ENCODE results near the gene CHCT1.
"Not testable (repeated sequence)": the region's sequence is repeated elsewhere in the genome, so short reads cannot be mapped to it uniquely, and the experiment has no call there.

Gene CHCT1

GRCh38 chr17:60392845-60393702, 29.2 kb upstream of the CHCT1 start:
- Mint-ChIP-seq H3K36me3 (no peaks in the 10 kb centered on the region), H3K27ac (peak overlapping the region; percentile 94), H3K4me1 (peaks cover 45% of the 10 kb centered on the region), H3K4me3 (peak overlapping the region; percentile 99), H3K27me3 (no peaks in the 10 kb centered on the region), H3K9me3 (no peaks in the 10 kb centered on the region)

DNA sequence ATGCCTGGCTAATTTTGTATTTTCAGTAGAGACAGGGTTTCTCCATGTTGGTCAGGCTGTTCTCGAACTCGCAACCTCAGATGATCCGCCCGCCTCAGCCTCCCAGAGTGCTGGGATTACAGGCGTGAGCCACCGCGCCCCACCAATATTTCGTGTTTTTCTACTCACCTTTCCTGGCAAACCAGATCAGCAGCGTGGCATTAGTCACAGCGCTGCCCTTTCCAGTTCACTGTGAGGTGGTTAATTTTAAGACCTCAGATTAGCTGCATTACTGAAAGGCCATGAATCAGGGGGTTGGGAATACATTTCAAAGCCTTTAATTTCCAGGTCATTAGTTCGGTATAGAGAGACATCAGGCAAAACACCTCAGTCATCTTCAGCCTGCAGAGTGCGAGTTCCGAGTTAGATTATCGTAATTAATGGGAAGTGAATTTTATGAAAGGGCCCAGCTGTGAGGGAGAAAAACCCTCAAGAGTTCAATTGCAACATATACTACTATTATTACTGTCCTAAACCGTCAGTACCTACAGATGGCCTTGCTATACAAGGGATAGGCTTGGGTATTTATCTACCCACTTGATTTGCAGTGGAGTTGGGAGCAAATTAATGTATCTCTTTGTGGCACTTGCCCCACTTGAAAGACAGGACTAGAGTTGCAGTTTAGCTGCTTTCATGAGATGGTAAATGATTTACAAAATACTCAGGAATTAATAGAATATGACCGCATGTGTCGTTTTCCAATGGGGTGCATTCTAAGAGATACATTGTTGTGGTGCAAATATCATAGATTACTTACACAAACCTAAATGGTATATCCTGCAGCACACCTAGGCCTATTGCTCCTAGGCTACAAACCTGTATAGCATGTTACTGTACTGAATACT, 28.2 kb upstream of the CHCT1 start:
- no peak overlapping the region for H3K4me3 Mint-ChIP-seq
- no peaks in the 10 kb centered on the region for H3K36me3 Mint-ChIP-seq
- H3K9me3 Mint-ChIP-seq: no peaks in the 10 kb centered on the region
- H3K4me1 Mint-ChIP-seq: peaks cover 41% of the 10 kb centered on the region
- no peaks in the 10 kb centered on the region for H3K27me3 Mint-ChIP-seq
- H3K27ac Mint-ChIP-seq: no peak overlapping the region

DNA sequence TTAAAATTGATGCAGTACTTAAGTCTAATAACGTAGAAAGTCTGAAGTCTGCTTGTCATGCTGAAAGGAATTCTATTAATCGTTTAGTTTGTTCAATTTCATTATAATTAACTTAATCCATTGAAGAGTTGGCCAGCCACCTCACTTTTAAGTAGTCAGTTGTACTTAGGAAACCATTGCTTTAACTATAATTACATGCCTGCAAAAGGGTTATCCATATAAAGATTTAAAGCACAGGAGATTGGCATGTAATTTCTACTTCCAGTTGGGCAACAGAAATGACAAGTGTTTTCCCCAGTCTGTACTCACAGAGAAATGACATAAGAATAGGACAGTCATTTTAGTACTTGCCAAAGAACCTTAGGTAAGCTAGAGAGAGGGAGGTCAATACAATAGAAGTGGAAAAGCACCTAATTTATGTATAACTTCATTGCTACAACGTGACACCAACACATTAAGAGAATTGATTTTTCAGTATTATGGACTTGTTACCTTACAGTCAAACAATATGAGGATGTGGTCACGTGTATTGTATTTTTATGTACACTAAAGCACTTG, 26.7 kb upstream of the CHCT1 start:
- Mint-ChIP-seq H3K4me1 (peaks cover 29% of the 10 kb centered on the region), H3K27me3 (no peaks in the 10 kb centered on the region), H3K9me3 (no peaks in the 10 kb centered on the region), H3K4me3 (no peak overlapping the region), H3K36me3 (no peaks in the 10 kb centered on the region), H3K27ac (no peak overlapping the region)

DNA sequence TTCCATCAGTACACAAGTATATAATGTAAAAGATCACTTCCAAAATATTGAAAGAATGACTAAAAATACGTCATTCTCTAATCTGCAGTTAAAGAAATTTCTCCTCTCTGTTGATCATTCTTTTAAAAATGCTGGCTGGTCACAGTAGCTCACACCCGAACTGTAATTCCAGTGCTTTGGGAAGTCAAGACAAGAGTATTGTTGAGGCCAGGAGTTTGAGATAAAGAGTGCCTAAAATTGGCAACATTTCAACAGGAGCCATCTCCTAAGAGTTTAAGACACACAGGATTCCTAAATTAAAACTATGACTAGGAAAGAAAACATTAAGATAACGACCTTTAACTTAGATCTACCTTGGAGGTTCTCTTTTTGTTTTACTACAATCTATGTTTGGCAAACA, 25.9 kb upstream of the CHCT1 start:
- no peak overlapping the region for H3K4me3 Mint-ChIP-seq
- peaks cover 23% of the 10 kb centered on the region for H3K4me1 Mint-ChIP-seq
- H3K27ac Mint-ChIP-seq: no peak overlapping the region
- no peaks in the 10 kb centered on the region for H3K27me3 Mint-ChIP-seq
- H3K9me3 Mint-ChIP-seq: no peaks in the 10 kb centered on the region
- no peaks in the 10 kb centered on the region for H3K36me3 Mint-ChIP-seq

DNA sequence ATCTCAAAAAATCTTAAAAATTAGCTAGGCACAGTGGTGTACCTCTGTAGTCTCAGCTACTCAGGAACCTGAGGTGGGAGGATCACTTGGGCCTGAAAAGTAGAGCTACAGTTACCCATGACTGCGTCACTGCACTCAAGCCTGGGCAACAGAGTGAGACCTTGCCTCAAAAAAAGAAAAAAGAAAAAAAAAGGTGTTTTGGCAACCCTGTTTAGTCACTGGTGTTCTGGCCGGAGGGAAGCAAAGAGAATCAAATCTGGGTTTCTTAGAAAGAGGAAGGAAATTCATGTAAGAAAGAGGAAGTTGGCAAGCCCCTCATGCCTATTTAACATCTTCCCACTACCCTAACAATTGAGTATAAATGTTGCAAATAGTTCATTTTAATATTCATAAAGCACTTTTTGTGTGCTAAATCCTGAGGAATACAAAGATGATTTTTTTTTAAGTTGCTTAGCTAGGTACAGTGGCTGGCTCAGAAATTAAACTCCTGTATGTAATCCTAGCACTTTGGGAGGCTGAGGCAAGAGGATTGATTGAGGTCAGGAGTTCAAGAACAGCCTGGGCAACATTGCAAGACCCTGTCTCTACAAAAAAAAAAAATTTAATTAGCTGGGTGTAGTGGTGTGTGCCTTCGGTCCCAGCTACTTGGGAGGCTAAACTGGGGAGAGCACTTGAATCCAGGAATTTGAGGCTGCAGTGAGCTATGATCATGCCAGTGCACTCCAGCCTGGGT, 23.9 kb upstream of the CHCT1 start:
- Mint-ChIP-seq H3K4me3 (no peak overlapping the region), H3K27me3 (no peaks in the 10 kb centered on the region), H3K36me3 (no peaks in the 10 kb centered on the region), H3K4me1 (peaks cover 15% of the 10 kb centered on the region), H3K9me3 (no peaks in the 10 kb centered on the region), H3K27ac (peak overlapping the region; percentile 1)

- Mint-ChIP-seq H3K4me1 (peaks cover 8% of the 10 kb centered on the region), H3K27ac (no peak overlapping the region), H3K4me3 (no peak overlapping the region), H3K27me3 (no peaks in the 10 kb centered on the region), H3K36me3 (no peaks in the 10 kb centered on the region), H3K9me3 (no peaks in the 10 kb centered on the region)
These were observed 20.5 kb upstream of the CHCT1 start for GRCh38 chr17:60401819-60402218.

DNA sequence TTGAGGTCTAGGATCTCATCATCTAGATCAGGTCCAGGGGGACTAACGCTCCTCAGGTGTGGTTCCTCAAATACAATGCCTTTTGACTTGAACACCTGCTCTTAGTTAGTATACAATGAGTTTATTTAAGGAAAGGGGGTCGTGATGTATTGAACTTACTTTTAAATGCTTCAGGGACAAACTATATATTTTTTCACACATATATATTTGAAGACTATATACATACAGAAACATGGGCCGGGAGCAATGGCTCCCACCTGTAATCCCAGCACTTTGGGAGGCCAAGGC, 18.8 kb upstream of the CHCT1 start:
- H3K4me3 Mint-ChIP-seq: no peak overlapping the region
- H3K27ac Mint-ChIP-seq: no peak overlapping the region
- no peaks in the 10 kb centered on the region for H3K36me3 Mint-ChIP-seq
- no peaks in the 10 kb centered on the region for H3K9me3 Mint-ChIP-seq
- no peaks in the 10 kb centered on the region for H3K27me3 Mint-ChIP-seq
- H3K4me1 Mint-ChIP-seq: peaks cover 2% of the 10 kb centered on the region

DNA sequence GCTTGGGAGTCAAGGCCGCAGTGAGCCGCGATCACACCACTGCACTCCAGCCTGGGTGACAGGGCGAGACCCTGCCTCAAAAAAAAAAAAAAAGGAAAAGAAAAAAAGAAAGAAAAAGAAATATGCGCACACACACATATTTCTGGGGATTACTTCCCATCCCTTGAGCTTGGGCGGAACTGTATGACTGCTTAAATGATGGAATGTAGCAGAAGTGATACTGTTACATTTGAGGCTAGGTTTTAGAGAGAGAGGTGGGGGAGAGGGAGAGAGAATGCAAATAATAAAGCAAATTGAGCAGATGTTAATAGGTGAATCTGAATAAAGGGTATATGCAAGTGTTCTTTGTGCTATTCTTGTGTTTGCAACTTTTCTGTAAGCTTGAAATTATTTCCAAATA, 18.3 kb upstream of the CHCT1 start:
- H3K4me3 Mint-ChIP-seq: no peak overlapping the region
- no peaks in the 10 kb centered on the region for H3K4me1 Mint-ChIP-seq
- H3K9me3 Mint-ChIP-seq: no peaks in the 10 kb centered on the region
- H3K27ac Mint-ChIP-seq: no peak overlapping the region
- H3K27me3 Mint-ChIP-seq: no peaks in the 10 kb centered on the region
- no peaks in the 10 kb centered on the region for H3K36me3 Mint-ChIP-seq

- Mint-ChIP-seq H3K27me3 (no peaks in the 10 kb centered on the region), H3K27ac (no peak overlapping the region), H3K4me1 (no peaks in the 10 kb centered on the region), H3K4me3 (no peak overlapping the region), H3K9me3 (no peaks in the 10 kb centered on the region), H3K36me3 (no peaks in the 10 kb centered on the region)
These were observed 15.4 kb upstream of the CHCT1 start for GRCh38 chr17:60406887-60407286.

GRCh38 chr17:60410001-60410400, 12.3 kb upstream of the CHCT1 start:
- Mint-ChIP-seq H3K27ac (no peak overlapping the region), H3K9me3 (no peaks in the 10 kb centered on the region), H3K4me1 (no peaks in the 10 kb centered on the region), H3K36me3 (no peaks in the 10 kb centered on the region), H3K27me3 (no peaks in the 10 kb centered on the region), H3K4me3 (no peak overlapping the region)

GRCh38 chr17:60412701-60413100, 9.6 kb upstream of the CHCT1 start:
- H3K9me3 Mint-ChIP-seq: no peaks in the 10 kb centered on the region
- H3K36me3 Mint-ChIP-seq: no peaks in the 10 kb centered on the region
- H3K27ac Mint-ChIP-seq: no peak overlapping the region
- no peaks in the 10 kb centered on the region for H3K27me3 Mint-ChIP-seq
- H3K4me1 Mint-ChIP-seq: no peaks in the 10 kb centered on the region
- no peak overlapping the region for H3K4me3 Mint-ChIP-seq

DNA sequence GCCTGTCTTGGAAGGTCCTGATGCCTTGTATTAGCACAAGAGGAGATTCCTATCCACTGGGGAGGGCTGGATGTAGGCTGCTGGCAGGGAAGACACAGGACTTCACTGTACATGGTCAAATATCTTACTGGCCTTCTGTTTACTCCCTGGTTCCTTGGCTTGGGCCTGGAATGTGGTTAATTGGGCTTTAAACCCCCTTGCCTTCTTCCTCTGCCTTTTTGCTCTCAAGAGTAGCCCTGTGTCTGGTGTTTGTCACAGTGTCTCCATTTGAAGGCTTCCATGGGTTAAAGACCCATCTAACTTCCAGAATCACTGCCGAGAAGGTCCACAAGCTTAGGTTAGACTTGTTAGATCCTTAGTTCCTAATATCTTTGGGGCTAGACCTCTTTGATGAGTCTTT, 7.1 kb upstream of the CHCT1 start:
- Mint-ChIP-seq H3K27me3 (no peaks in the 10 kb centered on the region), H3K27ac (no peak overlapping the region), H3K4me3 (no peak overlapping the region), H3K36me3 (no peaks in the 10 kb centered on the region), H3K9me3 (no peaks in the 10 kb centered on the region), H3K4me1 (no peaks in the 10 kb centered on the region)

DNA sequence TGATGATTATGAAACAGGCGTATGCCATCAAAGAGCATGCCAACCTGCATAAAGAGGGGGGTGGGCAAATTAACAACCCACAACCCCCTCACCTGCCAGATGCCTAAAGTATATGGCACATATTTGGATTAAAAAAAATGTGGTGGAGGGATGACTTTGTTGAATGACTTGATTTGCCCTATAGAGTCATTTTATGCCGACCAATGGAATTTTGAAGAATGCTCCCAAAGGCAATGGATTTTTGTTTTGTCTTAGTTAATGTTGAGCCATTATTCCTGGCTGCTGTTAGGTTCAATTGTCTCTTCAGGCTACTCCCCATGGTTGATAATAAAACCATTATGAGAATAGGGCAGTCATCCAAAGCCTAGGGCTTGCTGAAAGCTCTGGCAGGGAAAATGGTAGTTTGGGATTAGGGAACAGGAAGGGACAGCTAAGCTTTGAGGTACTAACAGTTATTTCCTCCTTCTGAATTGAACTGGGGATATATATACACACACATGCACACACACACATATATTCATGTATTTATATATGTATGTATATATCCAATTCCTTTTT, 5.8 kb upstream of the CHCT1 start:
- H3K4me1 Mint-ChIP-seq: peaks cover 6% of the 10 kb centered on the region
- H3K36me3 Mint-ChIP-seq: no peaks in the 10 kb centered on the region
- H3K9me3 Mint-ChIP-seq: no peaks in the 10 kb centered on the region
- no peaks in the 10 kb centered on the region for H3K27me3 Mint-ChIP-seq
- no peak overlapping the region for H3K4me3 Mint-ChIP-seq
- no peak overlapping the region for H3K27ac Mint-ChIP-seq

GRCh38 chr17:60419003-60419402, 3.3 kb upstream of the CHCT1 start:
- not testable (repeated sequence) for H3K4me1 Mint-ChIP-seq, H3K4me3 Mint-ChIP-seq, H3K36me3 Mint-ChIP-seq

GRCh38 chr17:60419875-60420274, 2.4 kb upstream of the CHCT1 start:
- H3K36me3 Mint-ChIP-seq: not testable (repeated sequence)

More at GRCh38 chr17:60419003-60419402, 3.3 kb upstream of the CHCT1 start:
- not testable (repeated sequence) for H3K27me3 Mint-ChIP-seq, H3K9me3 Mint-ChIP-seq
- peak overlapping the region; percentile 76 for H3K27ac Mint-ChIP-seq

More at GRCh38 chr17:60419875-60420274, 2.4 kb upstream of the CHCT1 start:
- not testable (repeated sequence) for H3K27me3 Mint-ChIP-seq, H3K27ac Mint-ChIP-seq, H3K4me3 Mint-ChIP-seq, H3K9me3 Mint-ChIP-seq, H3K4me1 Mint-ChIP-seq

Measured in activated naive CD4-positive, alpha-beta T cell treated with anti-CD3 and anti-CD28 coated beads, Interleukin-2, amount 50 U/mL, for 24 hours (primary cell).